HEK293T (cell line): ENCODE measurements around the gene DCST2.

Experiments used
- ELF4 ChIP-seq: fragments of 450-650 bp; IDR thresholded peaks from 2 replicates; pipeline ENCODE4 v1.6.1; 2017; ENCODE audit warnings: antibody characterized with exemption
- FOXA1 ChIP-seq: fragments of 450-650 bp; IDR thresholded peaks from 2 replicates; pipeline ENCODE4 v1.6.1; 2016; ENCODE audit warnings: mild to moderate bottlenecking
- FOXK2 ChIP-seq: fragments of 450-650 bp; IDR thresholded peaks from 2 replicates; pipeline ENCODE4 v1.6.1; 2016; ENCODE audit warnings: mild to moderate bottlenecking
- FOXM1 ChIP-seq: fragments of 450-650 bp; IDR thresholded peaks from 2 replicates; pipeline ENCODE4 v1.6.1; 2017; ENCODE audit warnings: mild to moderate bottlenecking, borderline replicate concordance
- L3MBTL2 ChIP-seq: fragments of 450-650 bp; conservative IDR thresholded peaks from 2 replicates; pipeline ENCODE4 v1.6.1; 2016; ENCODE audit warnings: mild to moderate bottlenecking
- LEF1 ChIP-seq: fragments of 450-650 bp; IDR thresholded peaks from 2 replicates; pipeline ENCODE4 v1.6.1; 2017; ENCODE audit warnings: mild to moderate bottlenecking, borderline replicate concordance
- SP1 ChIP-seq: fragments of 450-650 bp; IDR thresholded peaks from 2 replicates; pipeline ENCODE4 v1.6.1; 2017
- SUZ12 ChIP-seq: fragments of 450-650 bp; IDR thresholded peaks from 2 replicates; pipeline ENCODE4 v1.6.1; 2016; ENCODE audit warnings: mild to moderate bottlenecking
- TARDBP ChIP-seq: fragments of 450-650 bp; IDR thresholded peaks from 2 replicates; pipeline ENCODE4 v1.6.1; 2016
- ZNF384 ChIP-seq: fragments of 450-650 bp; IDR thresholded peaks from 2 replicates; pipeline ENCODE4 v1.6.1; 2016
- TF ChIP-seq, protein P1 (sequence below): fragments of 450-650 bp; IDR thresholded peaks from 2 replicates; pipeline ENCODE4 v1.6.1; 2016

DNA sequence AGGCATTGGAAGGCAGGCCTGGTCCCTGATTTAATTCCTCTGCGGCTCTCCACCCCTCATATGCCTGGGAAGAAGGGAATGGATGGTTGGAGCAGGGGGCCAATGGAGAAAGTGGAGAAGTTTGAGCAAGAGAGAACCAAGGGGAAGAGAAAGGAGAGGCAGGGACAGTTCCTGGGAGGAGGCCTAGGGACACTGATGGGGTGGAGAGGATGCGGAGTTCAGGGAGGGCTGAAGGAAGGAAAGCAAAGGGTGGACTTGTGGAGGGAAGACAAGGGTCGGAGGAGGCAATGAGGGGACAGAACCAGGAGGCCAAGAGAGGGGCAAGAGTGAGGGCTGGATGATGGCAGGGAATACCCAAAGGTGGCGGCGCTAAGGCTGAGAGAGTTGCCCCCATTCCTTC, 23.8 kb downstream of the DCST2 start:
- TF ChIP-seq ZNF384 (no peak), FOXA1 (no peak), SP1 (no peak), L3MBTL2 (no peak), ELF4 (no peak), FOXK2 (no peak), TARDBP (no peak), LEF1 (no peak), SUZ12 (no peak), FOXM1 (no peak)
- TF ChIP-seq, protein P1, sequence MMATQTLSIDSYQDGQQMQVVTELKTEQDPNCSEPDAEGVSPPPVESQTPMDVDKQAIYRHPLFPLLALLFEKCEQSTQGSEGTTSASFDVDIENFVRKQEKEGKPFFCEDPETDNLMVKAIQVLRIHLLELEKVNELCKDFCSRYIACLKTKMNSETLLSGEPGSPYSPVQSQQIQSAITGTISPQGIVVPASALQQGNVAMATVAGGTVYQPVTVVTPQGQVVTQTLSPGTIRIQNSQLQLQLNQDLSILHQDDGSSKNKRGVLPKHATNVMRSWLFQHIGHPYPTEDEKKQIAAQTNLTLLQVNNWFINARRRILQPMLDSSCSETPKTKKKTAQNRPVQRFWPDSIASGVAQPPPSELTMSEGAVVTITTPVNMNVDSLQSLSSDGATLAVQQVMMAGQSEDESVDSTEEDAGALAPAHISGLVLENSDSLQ: no peak
